BLaER1 treated with 17β-estradiol and CSF1 and Interleukin-3, amounts not matched to agents 10 nM and 100 nM (cell line): Measurements from ENCODE around the gene TYW1.
"Not testable (repeated sequence)": the region's sequence is repeated elsewhere in the genome, so short reads cannot be mapped to it uniquely, and the experiment has no call there.

Source experiments
- H3K27ac ChIP-seq, 11 experiments: shearing (Covaris generic); formaldehyde crosslinking; 2 replicates each; pipeline ENCODE4 v1.8.1; 2022
- H3K27me3 ChIP-seq, 11 experiments: shearing (Covaris generic); formaldehyde crosslinking; 2 replicates each; pipeline ENCODE4 v1.8.1; 2022
- H3K36me3 ChIP-seq, 11 experiments: shearing (Covaris generic); formaldehyde crosslinking; 2 replicates each; pipeline ENCODE4 v1.8.1; 2022
- H3K4me1 ChIP-seq, 10 experiments: shearing (Covaris generic); formaldehyde crosslinking; 2 replicates each; pipeline ENCODE4 v1.8.1; 2022
- H3K4me2 ChIP-seq, 11 experiments: shearing (Covaris generic); formaldehyde crosslinking; 2 replicates each; pipeline ENCODE4 v1.8.1; 2022
- H3K4me3 ChIP-seq, 10 experiments: shearing (Covaris generic); formaldehyde crosslinking; 2 replicates each; pipeline ENCODE4 v1.8.1; 2022
- H3K9ac ChIP-seq, 11 experiments: shearing (Covaris generic); formaldehyde crosslinking; 2 replicates each; pipeline ENCODE4 v1.8.1; 2022
- H3K9me3 ChIP-seq, 11 experiments: shearing (Covaris generic); formaldehyde crosslinking; replicated peaks in 1 of 11; 2 replicates each; pipeline ENCODE4 v1.8.1; 2022
- H4K20me1 ChIP-seq, 11 experiments: shearing (Covaris generic); formaldehyde crosslinking; 2 replicates each; pipeline ENCODE4 v1.8.1; 2022
- Cebpa-rat ChIP-seq, 11 experiments: shearing (Covaris generic); IDR thresholded peaks; 2 replicates each; pipeline ENCODE4 v1.8.1; 2022

TYW1 gene

GRCh38 chr7:66996444-66997191 is at the start of gene TYW1:
Gene TYW1 (plus strand): TSS chr7:66996833. CDS start chr7:66996979, 146 bp downstream.
- Histone ChIP-seq H4K20me1 (peaks cover 0 to 38% (median 7%) of the 10 kb centered on the region in 11 experiments; a peak in 9 of 22 replicates), H3K27ac (peak within 1 kb of the TSS; percentile 61 to 91 (median 78)), H3K4me1 (peaks cover 16 to 22% (median 18%) of the 10 kb centered on the region in 10 experiments; a peak in 18 of 20 replicates), H3K4me3 (peak within 1 kb of the TSS; percentile 76 to 94 (median 86)), H3K9ac (peak within 1 kb of the TSS; percentile 83 to 95 (median 89)), H3K36me3 (peaks cover 22 to 50% (median 39%) of the 10 kb centered on the region in 11 experiments), H3K4me2 (peak within 1 kb of the TSS; percentile 67 to 85 (median 80))
- H3K27me3 ChIP-seq, H3K9me3 ChIP-seq: not testable (repeated sequence)

GRCh38 chr7:66948480-66949109 is 48.0 kb upstream of the TYW1 start:
- H3K9ac ChIP-seq: no peak overlapping the region
- H3K36me3 ChIP-seq: peaks cover 97 to 100% (median 99%) of the 10 kb centered on the region in 11 experiments
- no peak for TF ChIP-seq Cebpa-rat (IDR thresholded peaks at IDR 0.05)

GRCh38 chr7:66950311-66950710 is 46.3 kb upstream of the TYW1 start:
- Histone ChIP-seq H3K27ac (no peak overlapping the region), H3K4me2 (no peak overlapping the region), H3K27me3 (no peaks in the 10 kb centered on the region), H4K20me1 (peaks cover 4 to 70% (median 31%) of the 10 kb centered on the region in 11 experiments; a peak in 15 of 22 replicates), H3K4me1 (no peaks in the 10 kb centered on the region; a peak in 1 of 20 replicates), H3K36me3 (peaks cover 97 to 100% (median 99%) of the 10 kb centered on the region in 11 experiments), H3K4me3 (no peak overlapping the region), H3K9ac (no peak overlapping the region), H3K9me3 (no peaks in the 10 kb centered on the region)
- TF ChIP-seq Cebpa-rat (IDR thresholded peaks at IDR 0.05): no peak

More at GRCh38 chr7:66948480-66949109, 48.0 kb upstream of the TYW1 start:
- Histone ChIP-seq H3K27ac (no peak overlapping the region), H4K20me1 (peaks cover 9 to 79% (median 46%) of the 10 kb centered on the region in 11 experiments; a peak in 17 of 22 replicates), H3K27me3 (no peaks in the 10 kb centered on the region), H3K4me3 (no peak overlapping the region), H3K4me1 (no peaks in the 10 kb centered on the region; a peak in 1 of 20 replicates), H3K9me3 (no peaks in the 10 kb centered on the region), H3K4me2 (no peak overlapping the region)

- H3K9me3 ChIP-seq: no peaks in the 10 kb centered on the region
- no peak overlapping the region for H3K4me3 ChIP-seq
- no peak for TF ChIP-seq Cebpa-rat (IDR thresholded peaks at IDR 0.05)
- peaks cover 4 to 65% (median 28%) of the 10 kb centered on the region in 11 experiments; a peak in 15 of 22 replicates for H4K20me1 ChIP-seq
- peaks cover 97 to 100% (median 99%) of the 10 kb centered on the region in 11 experiments for H3K36me3 ChIP-seq
- H3K4me2 ChIP-seq: no peak overlapping the region
- H3K27ac ChIP-seq: no peak overlapping the region
- H3K4me1 ChIP-seq: no peaks in the 10 kb centered on the region; a peak in 1 of 20 replicates
- H3K9ac ChIP-seq: no peak overlapping the region
- H3K27me3 ChIP-seq: no peaks in the 10 kb centered on the region
These were observed 45.9 kb upstream of the TYW1 start for GRCh38 chr7:66950763-66951162.

GRCh38 chr7:66952343-66953043 is 44.1 kb upstream of the TYW1 start:
- Histone ChIP-seq H3K4me2 (no peak overlapping the region), H3K9ac (no peak overlapping the region), H3K27ac (no peak overlapping the region), H3K4me1 (no peaks in the 10 kb centered on the region; a peak in 1 of 20 replicates), H3K27me3 (no peaks in the 10 kb centered on the region), H3K4me3 (no peak overlapping the region), H3K9me3 (no peaks in the 10 kb centered on the region), H4K20me1 (peaks cover 0 to 49% (median 15%) of the 10 kb centered on the region in 11 experiments; a peak in 14 of 22 replicates), H3K36me3 (peaks cover 97 to 100% (median 99%) of the 10 kb centered on the region in 11 experiments)
- TF ChIP-seq Cebpa-rat (IDR thresholded peaks at IDR 0.05): no peak

GRCh38 chr7:66953044-66953427 is 43.6 kb upstream of the TYW1 start:
- no peaks in the 10 kb centered on the region for H3K9me3 ChIP-seq
- H3K4me2 ChIP-seq: no peak overlapping the region
- peaks cover 97 to 100% (median 99%) of the 10 kb centered on the region in 11 experiments for H3K36me3 ChIP-seq
- TF ChIP-seq Cebpa-rat (IDR thresholded peaks at IDR 0.05): no peak
- H3K9ac ChIP-seq: no peak overlapping the region
- H3K4me1 ChIP-seq: no peaks in the 10 kb centered on the region; a peak in 1 of 20 replicates
- no peak overlapping the region for H3K4me3 ChIP-seq
- no peaks in the 10 kb centered on the region for H3K27me3 ChIP-seq
- no peak overlapping the region for H3K27ac ChIP-seq
- H4K20me1 ChIP-seq: peaks cover 0 to 44% (median 15%) of the 10 kb centered on the region in 11 experiments; a peak in 15 of 22 replicates

- Histone ChIP-seq H3K4me2 (no peak overlapping the region), H3K9me3 (no peaks in the 10 kb centered on the region), H4K20me1 (peaks cover 0 to 38% (median 5%) of the 10 kb centered on the region in 11 experiments; a peak in 12 of 22 replicates), H3K36me3 (peaks cover 79 to 88% (median 85%) of the 10 kb centered on the region in 11 experiments), H3K27me3 (no peaks in the 10 kb centered on the region), H3K4me1 (no peaks in the 10 kb centered on the region), H3K27ac (no peak overlapping the region), H3K9ac (0 out of 22 replicates have a peak overlapping the region, but pooled peaks of 1 of the 11 experiments have one; percentile 0), H3K4me3 (no peak overlapping the region)
- no peak for TF ChIP-seq Cebpa-rat (IDR thresholded peaks at IDR 0.05)
These were observed 38.9 kb upstream of the TYW1 start for GRCh38 chr7:66957595-66958290.

GRCh38 chr7:66958538-66959350 is 37.9 kb upstream of the TYW1 start:
- no peak for TF ChIP-seq Cebpa-rat (IDR thresholded peaks at IDR 0.05)
- Histone ChIP-seq H3K4me2 (no peak overlapping the region), H3K9ac (no peak overlapping the region), H3K27me3 (no peaks in the 10 kb centered on the region), H3K4me3 (no peak overlapping the region), H3K4me1 (no peaks in the 10 kb centered on the region), H3K9me3 (no peaks in the 10 kb centered on the region), H3K36me3 (peaks cover 69 to 78% (median 75%) of the 10 kb centered on the region in 11 experiments), H4K20me1 (peaks cover 0 to 30% (median 0%) of the 10 kb centered on the region in 11 experiments; a peak in 8 of 22 replicates), H3K27ac (no peak overlapping the region)
